IPS-NIHi11 (cell line): ENCODE measurements around the gene OR4C3.
"Not testable (repeated sequence)": the region's sequence is repeated elsewhere in the genome, so short reads cannot be mapped to it uniquely, and the experiment has no call there.

ENCODE experiments used
- DNase-seq: peaks from one replicate; pipeline ENCODE4 v3.0.0; 2012; ENCODE audit warnings: mixed read lengths, low spot score

OR4C3 gene

DNA sequence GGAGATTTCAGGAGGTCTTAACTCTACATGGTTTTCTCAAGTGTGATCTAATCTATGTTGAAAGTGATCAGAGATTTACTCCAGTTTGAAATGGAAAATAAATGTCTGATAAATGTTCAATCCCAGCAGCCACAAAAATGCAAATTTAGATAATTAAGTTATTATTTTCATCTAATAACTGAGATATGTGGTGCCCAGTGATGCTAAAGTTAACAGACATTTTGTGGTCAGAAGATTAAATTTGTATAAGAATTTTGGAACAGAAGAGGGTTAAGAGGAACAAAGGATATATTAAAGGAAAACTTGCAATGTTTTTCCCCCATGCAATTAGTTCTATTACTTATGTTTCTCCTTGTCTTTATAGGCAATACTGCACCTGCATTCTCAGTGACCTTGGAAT lies at the start of gene OR4C3:
Gene OR4C3 (plus strand): TSS at position 301 of the 400 bp plus-strand sequence. CDS start 102 bp downstream, outside the sequence.
- not testable (repeated sequence) for DNase-seq

DNA sequence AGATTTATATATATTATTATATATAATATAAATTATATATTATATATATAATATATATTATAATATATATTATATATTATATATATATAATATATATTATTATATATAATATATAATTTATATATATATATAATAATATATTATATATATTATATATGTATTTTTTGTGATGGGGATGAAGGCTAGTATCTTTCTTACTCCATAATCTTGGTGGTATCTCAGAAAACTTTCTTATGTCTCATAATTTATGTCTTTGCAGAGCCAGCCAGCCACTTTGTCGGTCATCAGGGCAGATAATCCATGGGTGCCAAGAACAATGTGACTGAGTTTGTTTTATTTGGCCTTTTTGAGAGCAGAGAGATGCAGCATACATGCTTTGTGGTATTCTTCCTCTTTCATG lies 18.8 kb upstream of the OR4C3 start, which contains the start of gene OR4S1:
Gene OR4S1 (plus strand): TSS at position 301 of the 400 bp plus-strand sequence. CDS start 0 bp downstream, at position 301.
- DNase-seq, result no peak

DNA sequence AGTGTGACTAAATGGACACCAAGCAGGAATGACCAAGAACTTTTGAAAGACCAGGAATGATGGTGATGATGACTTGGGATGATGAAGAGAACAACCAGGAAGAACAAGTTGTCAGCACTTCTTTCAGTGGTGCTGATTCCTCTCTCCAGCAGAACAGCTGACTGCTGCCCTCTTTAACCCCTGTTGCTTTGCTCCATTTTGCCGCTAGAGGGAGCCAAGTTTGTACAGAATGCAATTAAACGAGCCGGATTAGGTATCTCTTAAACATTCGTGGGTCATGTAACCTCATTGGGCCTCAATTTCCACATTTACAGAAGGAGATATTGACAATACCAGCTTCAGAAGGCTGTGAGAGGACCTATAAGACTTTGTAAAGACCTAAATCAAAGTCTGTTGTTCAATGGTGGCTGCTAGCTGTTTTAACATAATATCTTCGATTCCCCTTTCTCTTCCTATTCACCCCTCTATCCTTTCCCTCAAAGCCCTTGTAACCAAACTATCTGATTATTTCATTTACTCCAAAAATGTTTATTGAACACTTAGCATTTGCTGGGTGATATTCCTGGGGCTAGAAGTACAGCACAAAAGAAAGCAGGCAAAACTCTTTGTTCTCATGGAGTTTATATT lies 16.8 kb upstream of the OR4C3 start:
- peak; percentile 48 for DNase-seq

DNA sequence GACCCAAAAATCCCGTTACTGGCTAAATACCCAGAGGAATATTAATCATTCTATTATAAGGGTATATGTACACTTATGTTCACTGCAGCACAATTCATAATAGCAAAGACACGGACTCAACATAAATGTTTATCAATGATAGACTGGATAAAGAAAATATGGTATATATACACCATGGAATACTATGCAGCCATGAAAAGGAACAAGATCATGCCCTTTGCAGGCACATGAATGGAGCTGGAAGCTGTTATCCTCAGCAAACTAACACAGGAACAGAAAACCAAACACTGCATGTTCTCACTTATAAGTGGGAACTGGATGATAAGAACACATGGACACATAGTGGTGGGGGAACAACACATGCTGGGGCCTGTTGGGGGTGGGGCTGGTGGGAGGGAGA lies 11.1 kb upstream of the OR4C3 start:
- DNase-seq, result not testable (repeated sequence)

DNA sequence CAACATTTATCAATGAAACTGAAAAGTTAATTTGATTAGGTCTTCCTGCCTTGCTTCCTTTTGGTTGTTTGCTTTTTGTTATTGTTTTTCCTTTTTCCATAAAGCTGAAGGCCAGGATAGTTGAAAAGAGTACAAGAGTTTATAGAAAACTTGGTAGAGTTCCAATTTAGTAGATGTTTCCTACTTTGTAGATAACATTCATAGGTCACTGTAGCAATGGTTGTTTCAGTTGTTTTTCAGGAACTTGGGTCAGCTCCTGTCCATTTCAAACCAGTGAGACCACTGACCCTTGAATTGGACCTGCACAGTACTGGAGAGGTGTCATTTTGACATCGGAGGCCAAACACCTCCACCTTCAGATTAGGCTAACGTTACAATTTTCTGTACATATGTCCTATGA lies 4.9 kb upstream of the OR4C3 start:
- DNase-seq, result not testable (repeated sequence)

DNA sequence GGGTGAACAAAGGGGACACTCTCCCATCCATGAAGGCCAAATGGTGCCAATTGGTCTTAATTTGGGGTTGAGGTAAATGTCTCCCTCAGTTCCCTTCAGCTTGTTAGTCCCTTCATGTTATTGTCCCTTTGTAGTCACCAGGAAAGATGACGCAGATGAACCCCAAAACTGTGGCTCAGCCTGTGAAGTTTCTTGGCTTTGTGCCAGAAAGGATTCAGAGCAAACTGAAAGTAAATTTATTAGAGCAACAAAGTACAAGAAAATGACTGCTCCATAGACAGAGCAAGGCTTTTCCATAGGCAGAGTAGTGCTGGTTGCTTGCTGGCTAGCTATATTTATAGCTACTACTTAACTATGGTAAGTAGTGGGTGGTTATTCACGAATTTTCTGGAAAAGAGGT lies 16.7 kb downstream of the OR4C3 start:
- no peak for DNase-seq

DNA sequence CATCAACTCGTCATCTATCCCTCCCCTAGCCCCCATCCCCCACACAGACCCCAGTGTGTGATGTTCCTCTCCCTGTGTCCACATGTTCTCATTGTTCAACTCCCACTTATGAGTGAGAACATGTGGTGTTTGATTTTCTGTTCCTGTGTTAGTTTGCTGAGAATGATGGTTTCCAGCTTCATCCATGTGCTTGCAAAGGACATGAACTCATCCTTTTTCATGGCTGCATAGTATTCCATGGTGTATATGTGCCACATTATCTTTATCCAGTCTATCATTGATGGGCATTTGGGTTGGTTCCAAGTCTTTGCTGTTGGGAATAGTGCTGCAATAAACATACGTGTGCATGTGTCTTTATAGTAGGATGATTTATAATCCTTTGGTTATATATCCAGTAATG lies 17.8 kb downstream of the OR4C3 start:
- DNase-seq, result not testable (repeated sequence)

DNA sequence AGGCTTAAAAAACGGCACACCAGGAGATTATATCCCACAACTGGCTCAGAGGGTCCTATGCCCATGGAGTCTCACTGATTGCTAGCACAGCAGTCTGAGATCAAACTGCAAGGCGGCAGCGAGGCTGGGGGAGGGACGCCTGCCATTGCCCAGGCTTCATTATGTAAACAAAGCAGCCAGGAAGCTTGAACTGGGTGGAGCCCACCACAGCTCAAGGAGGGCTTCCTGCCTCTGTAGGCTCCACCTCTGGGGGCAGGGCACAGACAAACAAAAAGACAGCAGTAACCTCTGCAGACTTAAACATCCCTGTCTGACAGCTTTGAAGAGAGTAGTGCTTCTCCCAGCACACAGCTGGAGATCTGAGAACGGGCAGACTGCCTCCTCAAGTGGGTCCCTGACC lies 21.6 kb downstream of the OR4C3 start:
- not testable (repeated sequence) for DNase-seq

DNA sequence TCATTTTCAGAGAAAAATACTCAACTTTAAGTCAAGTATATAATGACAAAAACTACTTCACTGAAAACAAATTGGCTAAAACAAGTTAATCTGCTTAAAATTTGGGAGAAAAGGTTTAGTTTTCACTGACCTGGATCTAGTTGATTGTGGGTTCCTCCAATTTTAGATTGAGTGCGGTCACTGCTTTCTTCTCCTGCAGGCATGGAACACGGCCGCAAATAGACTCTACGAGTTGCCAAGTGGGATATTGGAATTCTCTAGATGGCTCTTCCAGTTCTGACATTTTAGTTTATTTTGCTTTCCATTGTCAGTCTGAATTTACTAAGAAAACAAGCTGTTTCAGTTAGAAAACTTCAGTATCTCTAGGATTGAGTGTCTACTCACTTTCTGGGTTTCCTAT lies 29.3 kb downstream of the OR4C3 start:
- no peak for DNase-seq

DNA sequence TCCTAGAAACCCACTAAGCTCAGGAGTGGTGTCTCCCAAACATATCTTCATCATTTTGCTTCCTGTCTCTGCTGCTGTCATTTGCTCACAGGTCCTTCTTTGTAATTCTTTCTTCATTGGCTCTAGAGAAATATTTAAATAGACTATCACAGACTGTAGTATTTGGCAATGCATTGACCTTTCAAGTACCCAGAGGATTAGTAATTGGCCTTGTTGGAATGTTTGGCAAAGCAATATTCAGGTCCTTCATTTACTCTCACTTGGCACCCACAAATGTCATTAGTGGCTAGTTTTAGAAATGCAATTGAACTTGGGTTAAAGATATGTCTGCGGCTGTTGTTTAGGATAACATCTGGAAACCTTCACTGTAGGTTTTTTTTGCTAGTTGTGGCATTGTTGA lies 30.0 kb downstream of the OR4C3 start:
- DNase-seq, result no peak

DNA sequence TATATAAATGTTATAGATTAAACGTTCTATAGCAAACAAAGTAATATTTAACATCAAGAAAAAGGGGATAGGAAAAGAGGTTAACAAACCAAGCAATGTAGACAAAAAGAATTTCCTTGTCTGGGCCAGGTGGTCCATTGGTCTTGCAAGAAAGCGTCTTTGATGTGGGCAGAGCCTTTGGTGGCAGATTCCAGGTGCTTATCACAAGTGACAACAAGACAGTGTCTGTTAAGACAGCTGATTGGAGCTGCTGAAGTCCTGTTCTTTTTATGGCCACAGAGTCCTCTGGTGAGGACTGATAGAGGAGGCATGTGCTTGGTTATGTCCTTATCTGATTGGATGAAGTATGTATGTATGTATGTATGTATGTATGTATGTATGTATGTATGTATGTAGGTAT lies 36.6 kb downstream of the OR4C3 start:
- DNase-seq, result not testable (repeated sequence)

DNA sequence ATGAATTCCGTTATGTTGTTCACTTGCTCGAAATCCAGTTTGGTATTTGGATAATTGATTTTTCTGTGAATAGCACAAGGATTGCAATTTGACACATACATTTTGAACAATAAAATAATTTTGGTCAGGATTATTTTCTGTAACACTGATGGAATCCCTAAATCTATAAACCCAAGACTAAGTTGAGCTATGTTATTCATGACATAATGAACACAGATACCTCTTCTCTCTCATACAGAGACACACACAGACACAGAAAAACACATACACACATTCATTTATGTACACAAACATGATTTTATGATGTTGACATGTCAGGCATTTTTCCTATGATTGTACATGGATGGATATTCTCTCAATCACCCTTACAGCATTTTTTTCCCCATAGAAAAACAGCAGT lies 41.6 kb downstream of the OR4C3 start, which contains the start of gene OR4C5:
Gene OR4C5 (minus strand): TSS at position 101 of the 400 bp plus-strand sequence. CDS start 0 bp downstream, at position 101.
- no peak for DNase-seq
